ENCODE results near the gene WDR20.

DNA sequence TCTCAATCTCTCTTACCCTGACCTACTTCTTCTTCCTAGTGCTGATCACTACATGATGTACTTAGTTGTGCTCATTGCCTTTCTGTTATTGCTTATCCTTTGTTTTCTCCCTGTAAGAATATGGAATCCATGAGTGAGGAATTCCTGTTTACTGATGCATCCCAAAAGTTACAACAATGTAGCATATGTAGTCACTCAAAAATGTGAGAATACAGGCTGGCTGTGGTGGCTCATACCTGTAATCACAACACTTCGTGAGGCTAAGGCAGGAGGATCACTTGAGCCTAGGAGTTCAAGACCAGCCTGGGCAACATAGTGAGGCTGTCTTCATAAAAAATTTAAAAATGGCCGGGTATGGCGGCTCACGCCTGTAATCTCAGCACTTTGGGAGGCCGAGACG is 8.0 kb upstream of the WDR20 start:
- TF ChIP-seq, protein P1, sequence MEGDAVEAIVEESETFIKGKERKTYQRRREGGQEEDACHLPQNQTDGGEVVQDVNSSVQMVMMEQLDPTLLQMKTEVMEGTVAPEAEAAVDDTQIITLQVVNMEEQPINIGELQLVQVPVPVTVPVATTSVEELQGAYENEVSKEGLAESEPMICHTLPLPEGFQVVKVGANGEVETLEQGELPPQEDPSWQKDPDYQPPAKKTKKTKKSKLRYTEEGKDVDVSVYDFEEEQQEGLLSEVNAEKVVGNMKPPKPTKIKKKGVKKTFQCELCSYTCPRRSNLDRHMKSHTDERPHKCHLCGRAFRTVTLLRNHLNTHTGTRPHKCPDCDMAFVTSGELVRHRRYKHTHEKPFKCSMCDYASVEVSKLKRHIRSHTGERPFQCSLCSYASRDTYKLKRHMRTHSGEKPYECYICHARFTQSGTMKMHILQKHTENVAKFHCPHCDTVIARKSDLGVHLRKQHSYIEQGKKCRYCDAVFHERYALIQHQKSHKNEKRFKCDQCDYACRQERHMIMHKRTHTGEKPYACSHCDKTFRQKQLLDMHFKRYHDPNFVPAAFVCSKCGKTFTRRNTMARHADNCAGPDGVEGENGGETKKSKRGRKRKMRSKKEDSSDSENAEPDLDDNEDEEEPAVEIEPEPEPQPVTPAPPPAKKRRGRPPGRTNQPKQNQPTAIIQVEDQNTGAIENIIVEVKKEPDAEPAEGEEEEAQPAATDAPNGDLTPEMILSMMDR (IDR thresholded peaks at IDR 0.05) = no peak
- no peak for TF ChIP-seq POLR2A (IDR thresholded peaks at IDR 0.05)

Data from sigmoid colon (tissue), 3 donors.